ENCODE measurements around the gene ADCY2.

The ADCY2 gene

DNA sequence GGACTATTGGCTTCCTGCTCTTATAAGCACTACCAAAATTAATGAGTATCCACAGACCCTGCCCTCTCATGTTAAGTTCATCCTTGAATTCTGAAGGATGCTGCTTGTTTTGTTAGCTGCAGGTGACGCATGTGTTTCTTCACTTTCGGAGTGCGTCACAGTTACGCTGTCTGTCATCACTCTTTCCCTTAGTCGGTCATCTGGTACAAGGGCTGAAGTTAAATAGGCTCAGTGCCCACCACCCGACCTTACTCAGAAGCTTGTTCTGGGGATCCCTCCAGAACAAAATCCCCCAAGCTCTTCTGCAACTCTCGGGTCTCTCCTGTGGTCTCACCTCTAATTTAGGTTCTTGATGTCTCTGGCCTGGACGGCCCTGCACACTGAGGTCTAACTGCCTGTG is 51.0 kb downstream of the ADCY2 start:
- no peak for DNase-seq

GRCh38 chr5:7453947-7454346 is 58.0 kb downstream of the ADCY2 start:
- no peak for DNase-seq

DNA sequence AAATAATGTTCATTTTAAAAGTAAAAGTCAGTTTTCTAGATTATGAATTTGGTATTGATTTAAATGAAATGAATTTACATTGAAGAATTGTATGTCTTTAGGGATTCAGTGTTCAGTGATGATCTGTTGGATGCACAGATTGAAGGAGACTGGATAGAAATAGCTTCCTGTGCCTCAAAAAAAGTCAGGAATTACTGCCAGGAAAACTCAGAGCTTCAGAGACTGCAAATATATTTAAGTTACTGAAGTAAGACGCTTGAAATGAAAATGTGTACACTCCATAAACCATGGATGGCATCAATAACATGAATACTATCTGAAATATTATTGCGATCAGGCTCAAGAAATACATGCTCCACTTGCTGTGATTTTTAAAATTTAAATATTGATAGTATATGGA is 60.3 kb downstream of the ADCY2 start:
- DNase-seq: no peak

DNA sequence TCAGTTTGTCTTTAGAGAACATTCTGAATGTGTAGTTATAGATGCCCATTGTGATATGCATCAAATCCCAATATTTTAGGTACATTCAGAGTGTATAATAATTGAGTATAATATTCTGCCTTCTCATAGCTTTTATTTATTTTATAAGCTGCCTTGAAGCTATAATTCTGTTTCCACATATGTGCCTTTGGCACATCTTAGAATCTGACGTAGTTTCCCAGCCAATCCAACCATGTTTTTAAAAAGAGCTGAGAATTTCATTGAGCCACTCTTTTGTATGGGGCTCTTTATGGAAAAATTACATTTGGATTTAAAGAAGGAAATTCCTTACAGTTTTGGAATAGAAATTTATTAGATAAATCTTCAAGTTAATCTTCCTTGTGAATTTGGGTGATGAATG is 65.4 kb downstream of the ADCY2 start:
- DNase-seq: no peak

DNA sequence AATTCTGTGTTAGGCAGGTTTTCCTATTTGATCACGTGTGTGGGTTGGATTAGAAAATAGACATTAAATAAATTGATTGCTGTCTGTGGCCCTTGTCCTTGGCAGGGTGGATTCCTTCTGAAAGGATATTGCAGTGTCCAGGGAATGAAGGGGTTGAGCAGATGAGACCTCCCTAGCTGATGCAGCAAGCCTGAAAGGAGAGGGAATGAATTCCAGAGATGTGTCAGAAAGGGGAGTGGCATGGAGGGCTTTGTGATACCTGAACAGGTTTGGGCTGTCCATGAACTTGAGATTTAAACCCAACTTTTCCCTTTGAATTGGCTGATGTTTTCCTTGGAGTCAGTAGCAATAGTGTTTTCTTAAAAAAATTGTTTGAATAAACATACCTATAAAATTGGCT is 66.8 kb downstream of the ADCY2 start:
- no peak for DNase-seq

GRCh38 chr5:7464182-7464581 is 68.2 kb downstream of the ADCY2 start:
- DNase-seq: no peak

DNA sequence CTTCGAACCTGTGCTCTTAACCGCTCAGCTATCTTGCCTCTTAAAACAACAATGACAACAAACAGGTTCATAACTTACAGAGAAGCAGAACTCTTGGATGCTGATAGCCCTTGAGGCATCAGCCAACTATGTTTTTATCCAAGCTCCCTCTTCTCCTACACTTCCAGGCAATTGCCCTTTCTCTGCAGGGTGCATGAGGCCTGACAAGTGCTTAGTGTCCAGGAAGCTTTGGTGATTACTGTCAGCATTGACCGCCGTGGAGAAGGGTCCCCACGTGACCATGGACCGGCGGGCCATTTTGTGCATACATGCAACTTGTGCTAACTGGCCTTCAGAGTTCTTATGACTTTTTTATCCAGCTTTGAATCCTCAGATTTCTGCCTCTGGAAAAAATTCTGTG is 71.2 kb downstream of the ADCY2 start:
- DNase-seq: no peak

GRCh38 chr5:7468742-7469141 is 72.8 kb downstream of the ADCY2 start:
- no peak for DNase-seq

DNA sequence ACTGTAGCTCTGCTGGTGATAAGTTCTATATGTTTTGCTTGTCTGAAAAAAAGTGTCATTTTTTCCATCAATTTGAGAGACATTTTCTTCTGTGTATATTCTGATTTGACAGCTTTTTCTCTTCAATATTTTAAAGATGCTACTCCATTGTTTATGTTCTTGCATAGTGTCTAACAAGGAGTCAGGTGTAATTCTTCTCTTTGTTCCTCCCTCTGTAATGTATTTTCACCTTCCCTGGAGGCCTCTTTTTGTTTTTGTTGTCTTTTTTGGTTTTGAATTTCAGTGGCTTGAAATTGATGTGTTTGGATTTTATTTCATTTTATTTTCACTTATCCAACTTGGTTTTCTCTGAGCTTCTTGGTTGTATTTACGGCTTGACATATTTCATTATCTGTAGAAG is 75.8 kb downstream of the ADCY2 start:
- no peak for DNase-seq

- DNase-seq: no peak
Observed at GRCh38 chr5:7473115-7473514, 77.2 kb downstream of the ADCY2 start.

DNA sequence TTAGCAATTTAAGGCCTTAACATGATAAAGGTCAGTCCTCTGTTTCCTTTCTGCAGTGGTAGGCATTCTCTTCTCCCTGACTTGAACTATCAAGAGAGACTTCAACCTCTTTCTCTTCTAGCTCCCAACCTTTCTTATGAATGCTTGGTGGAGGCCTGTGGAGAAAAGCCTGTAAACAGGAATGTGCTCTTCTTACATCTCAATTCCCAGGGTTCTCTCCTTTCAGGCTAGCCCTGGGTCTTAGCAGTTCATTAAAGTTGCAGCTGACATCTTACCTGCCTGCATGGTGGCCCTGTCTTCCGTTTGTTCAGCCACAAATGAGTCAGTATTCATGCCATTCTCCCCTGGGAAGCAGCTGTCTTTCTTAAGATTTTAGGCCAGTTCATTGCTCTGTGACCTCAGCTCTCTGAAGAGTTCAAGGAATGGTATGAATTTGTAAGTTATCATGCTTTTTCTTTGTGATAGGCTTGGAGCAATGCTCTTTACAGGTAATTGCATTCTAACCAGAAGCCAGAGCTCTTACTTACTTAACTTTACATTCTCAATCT is 77.8 kb downstream of the ADCY2 start:
- no peak for DNase-seq

DNA sequence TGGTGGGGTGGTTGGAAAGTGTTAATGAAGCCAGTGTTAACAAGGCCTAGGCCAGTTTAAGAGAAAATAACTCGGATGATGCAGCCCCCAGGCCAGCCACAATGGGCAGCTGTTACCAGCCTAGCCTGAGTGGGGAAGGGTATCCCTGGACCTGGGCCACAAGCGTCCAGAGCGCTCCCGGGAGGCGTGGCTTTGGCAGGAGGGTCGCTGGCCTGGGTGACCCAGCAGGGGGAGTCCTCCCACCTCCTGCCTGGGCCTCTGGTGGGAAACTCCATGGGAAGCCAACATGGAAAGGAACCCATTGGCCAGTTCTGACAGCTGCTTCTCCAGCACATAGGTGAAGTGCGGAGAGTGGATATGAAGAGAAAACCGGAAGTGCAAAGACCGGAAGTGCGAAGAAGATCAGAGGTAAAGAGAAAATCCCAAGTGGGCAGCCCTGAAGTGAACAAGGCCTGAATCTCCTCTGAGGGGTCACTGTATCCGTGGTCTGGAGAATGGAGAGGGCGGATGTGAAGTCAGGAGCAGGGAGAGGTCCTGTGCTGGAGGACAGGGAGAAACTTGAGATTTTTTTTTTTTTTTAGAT is 79.0 kb downstream of the ADCY2 start:
- no peak for DNase-seq

- DNase-seq: no peak
Observed at GRCh38 chr5:7478459-7478858, 82.5 kb downstream of the ADCY2 start.

DNA sequence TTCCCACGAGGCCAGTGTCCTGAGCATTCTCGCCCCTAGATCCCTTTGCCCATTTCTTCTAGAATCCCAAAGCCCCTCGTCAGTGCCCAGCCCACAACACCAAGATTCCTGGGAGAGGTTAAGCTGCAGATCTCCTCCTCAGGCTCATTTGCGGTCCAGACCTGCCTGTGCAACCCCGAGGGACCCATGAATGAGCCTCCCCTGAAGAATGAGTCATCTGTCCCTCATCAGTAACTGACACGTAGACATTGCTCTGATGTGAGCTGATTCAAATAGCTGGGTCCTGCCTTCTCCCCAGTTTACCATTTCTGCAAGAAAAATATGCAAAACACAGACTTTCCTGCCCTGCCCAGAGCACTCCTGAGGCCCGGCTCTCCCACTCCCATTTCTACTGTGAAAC is 92.8 kb downstream of the ADCY2 start:
- no peak for DNase-seq

DNA sequence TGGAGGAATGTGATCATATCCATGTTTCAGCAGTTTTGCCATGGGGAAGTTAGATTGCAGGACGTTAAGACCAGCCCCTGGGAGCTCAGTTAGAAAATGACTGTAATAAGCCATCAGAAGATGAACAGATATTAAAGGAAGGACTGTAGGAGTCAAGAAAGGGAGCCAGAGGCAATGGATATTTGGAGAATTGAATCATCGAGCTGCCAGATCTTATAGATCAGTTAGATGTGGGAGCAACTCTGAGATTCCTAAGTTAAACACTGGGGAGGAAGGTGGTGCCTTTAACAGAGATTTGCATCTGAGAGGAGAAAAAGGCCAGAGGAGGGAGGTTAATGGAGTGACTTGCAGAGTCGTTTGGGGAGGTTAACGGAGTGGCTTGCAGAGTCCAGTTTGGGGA is 96.4 kb downstream of the ADCY2 start:
- no peak for DNase-seq

- DNase-seq: no peak
Observed at GRCh38 chr5:7493081-7493480, 97.1 kb downstream of the ADCY2 start.

DNA sequence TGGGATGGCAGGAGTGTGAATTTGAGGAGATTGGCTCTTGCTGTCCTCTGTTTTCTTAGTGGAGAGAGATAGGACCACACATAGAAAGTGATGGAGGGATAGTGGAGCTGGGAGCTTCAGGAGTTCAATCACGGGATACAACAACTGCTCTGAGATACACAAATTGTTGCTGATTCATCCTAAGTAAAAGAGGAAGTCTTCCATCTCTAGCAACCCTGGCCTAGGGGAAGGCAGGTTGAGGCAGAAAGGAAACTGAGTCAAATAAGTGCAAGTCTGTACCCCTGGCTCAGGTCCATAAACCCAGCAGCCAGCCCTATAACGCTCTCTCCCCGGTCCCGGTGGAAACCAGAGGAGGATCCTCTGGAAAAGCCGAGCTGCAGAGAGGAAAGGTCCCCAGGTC is 97.7 kb downstream of the ADCY2 start:
- DNase-seq: no peak

DNA sequence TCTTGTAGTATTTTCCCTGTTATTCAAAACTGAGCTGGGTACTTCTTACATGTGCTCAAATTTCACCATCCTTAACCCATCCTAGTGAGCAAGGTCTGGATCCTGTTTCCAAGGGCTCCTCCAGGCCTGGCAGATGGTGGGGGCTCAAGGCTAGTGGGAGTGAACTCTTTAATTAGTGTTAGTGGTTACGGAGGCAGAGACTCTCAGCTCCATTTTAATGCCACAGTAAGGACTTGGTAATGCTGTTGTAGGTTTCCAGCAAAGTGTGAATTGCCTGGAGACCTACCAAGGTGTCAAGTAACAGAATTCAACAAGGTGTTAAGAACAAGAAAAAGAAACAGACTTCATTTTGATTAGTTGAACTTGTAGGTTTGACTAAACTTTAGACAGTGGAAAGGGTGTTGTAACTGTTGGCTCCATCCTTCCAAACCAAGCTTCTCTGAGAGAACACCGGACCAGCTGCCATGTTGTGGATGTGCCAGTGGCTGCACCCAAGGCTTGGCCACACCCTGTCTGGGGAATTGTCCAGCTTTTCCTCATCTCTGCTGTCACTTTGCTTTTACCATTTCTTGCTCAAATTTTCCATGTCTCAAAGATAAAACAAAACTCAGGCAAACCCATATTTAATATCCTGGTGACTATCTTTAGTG is 98.7 kb downstream of the ADCY2 start:
- no peak for DNase-seq

DNA sequence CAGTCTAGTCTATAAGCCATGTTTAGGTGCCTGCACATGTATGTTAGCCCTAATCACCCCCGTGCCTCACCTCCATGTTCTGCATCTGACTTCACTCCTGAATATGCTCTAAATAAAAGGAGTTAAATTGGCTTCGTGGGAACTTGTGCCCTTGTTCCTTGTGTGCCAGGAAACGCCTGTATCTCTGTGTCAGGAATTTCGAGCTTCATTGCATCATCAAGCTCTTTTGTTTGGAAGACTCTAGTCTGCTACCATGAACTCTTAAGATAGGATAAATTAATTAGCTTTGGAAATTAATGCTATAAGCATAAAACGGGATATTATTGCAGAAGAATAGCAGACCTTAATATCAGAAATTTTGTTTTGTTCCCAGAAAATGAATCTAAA is 99.2 kb downstream of the ADCY2 start:
- DNase-seq: no peak

- no peak for DNase-seq
Observed at GRCh38 chr5:7500256-7500655, 104.3 kb downstream of the ADCY2 start.

DNA sequence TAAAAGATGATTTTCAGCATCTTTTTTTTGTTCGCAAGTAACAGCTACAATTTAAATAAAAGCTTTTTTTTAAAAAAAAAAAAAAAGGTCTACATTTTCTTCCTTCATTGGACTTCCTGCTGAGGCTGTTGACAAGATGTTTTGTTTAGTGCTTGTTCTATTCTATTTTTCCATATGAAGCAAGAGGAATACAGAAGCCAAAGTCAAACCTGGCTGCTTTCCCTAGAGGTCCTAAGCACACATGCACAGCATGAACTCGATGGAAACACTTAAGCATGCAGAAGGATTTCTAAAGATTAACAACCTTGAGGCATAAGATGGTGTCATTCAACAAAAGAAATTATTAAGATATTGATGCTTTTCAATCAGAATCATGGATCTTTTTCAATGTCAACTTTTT is 105.1 kb downstream of the ADCY2 start:
- no peak for DNase-seq

DNA sequence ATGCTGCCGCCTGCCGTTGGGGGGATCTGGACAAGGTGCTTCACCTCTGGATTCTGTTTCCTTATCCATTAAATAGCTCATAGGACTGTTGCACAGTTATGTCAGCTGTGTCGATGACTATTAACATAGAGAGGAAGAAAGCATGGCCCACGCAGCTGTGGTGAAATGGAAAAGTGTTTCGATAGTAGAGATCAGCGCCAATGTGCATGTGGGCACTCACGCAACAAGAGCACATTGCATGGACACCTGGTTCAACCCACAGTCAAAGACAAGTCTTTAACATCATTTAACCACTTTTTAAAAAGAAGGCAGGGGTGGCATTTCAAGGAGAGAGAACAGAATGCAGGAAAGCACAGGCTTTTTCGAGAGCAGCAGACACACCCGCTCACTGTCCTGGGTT is 107.6 kb downstream of the ADCY2 start:
- DNase-seq: no peak

DNA sequence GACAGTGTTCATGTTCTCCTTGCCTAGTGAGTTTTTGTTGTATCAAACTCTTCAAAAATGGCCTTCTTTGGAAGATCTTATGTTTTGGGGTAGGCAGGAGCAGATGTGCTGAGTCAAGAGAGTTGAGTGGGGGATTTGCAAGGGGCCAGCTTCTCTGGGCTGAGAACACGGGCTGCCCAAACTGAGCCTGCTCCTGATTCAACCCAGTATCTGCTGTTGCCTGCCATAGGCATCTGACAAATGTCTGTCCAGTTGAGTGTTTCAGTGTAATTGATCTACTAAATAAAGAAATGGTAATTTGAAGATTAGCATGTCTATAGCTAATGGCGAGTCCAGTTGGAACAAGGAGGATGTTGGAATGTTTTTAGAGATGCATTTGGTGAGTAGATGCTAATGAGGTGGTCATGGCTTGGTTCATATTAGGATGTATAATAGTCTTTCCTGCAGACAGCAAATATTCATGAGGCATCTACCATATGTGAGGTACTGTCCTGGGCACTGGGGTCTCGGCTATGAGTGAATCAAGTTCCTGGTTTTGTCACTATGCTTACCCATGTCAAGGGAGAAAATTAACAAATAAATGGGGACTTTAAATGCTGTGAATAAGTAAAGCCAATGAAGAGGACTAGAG is 119.5 kb downstream of the ADCY2 start:
- DNase-seq: no peak

DNA sequence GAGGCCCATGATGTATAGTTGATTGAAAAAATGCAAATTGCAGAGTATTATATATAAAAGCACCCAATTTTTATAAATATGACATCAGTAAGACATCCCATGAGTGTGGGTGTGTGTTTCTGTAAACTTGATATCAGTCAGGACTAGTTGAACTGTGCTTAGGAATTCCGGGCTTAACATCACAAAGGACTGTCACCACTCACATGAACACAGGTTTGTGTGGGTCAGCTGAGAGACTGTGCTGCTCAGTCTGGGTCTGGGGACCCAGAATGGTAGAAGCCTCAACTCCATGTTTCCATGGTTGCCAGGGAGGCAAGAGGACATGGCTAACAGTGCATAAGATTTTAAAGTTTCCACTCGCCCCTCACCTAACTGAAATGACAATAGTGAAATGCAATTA is 120.3 kb downstream of the ADCY2 start:
- no peak for DNase-seq

- no peak for DNase-seq
Observed at GRCh38 chr5:7517006-7517405, 121.1 kb downstream of the ADCY2 start.

Data from stimulated activated CD4-positive, alpha-beta T cell treated with anti-CD3 and anti-CD28 coated beads, Interleukin-4, amount 100 ng/mL, for 24 hours (primary cell).